ENCODE data around the gene TMEM225B.

DNA sequence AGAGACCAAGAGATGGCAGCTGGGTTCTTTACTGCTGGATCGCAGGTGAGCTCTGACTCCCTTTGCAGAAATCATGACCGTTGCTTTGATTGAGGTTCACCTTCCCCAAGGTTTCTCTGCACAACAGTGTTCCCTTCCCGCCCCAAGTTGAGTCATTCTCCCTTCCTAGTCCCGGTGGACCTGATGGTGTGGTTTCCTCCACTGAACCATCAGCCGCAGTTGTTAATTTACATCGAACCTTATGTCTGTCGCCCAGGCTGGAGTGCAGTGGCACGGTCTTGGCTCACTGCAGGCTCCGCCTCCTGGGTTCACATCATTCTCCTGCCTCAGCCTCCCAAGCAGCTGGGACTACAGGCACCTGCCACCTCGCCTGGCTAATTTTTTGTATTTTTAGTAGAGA, 24.5 kb downstream of the TMEM225B start:
- TF ChIP-seq POLR2A (IDR thresholded peaks at IDR 0.05): no peak
- TF ChIP-seq, protein P1, sequence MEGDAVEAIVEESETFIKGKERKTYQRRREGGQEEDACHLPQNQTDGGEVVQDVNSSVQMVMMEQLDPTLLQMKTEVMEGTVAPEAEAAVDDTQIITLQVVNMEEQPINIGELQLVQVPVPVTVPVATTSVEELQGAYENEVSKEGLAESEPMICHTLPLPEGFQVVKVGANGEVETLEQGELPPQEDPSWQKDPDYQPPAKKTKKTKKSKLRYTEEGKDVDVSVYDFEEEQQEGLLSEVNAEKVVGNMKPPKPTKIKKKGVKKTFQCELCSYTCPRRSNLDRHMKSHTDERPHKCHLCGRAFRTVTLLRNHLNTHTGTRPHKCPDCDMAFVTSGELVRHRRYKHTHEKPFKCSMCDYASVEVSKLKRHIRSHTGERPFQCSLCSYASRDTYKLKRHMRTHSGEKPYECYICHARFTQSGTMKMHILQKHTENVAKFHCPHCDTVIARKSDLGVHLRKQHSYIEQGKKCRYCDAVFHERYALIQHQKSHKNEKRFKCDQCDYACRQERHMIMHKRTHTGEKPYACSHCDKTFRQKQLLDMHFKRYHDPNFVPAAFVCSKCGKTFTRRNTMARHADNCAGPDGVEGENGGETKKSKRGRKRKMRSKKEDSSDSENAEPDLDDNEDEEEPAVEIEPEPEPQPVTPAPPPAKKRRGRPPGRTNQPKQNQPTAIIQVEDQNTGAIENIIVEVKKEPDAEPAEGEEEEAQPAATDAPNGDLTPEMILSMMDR (IDR thresholded peaks at IDR 0.05): no peak
